K562 (cell line): ENCODE data around the gene GLRX2. TPM values are rescaled to one million over a fixed set of nuclear protein-coding genes. Genes with fewer than 3 reads are reported as not detected.

Experiments used
- ELF1 ChIP-seq: fragments of 200-800 bp; sonication (Bioruptor generic); IDR thresholded peaks from 2 replicates; pipeline ENCODE4 v1.6.1; 2016; ENCODE audit warnings: missing genetic modification characterization, missing compliant biosample characterization
- POLR2AphosphoS2 ChIP-seq: IDR thresholded peaks from 2 replicates; pipeline ENCODE4 v1.6.1; 2012; ENCODE audit warnings: low read length, improper control_type of control experiment
- SNIP1 ChIP-seq: fragments of 450-650 bp; IDR thresholded peaks from 2 replicates; pipeline ENCODE4 v1.7.1; 2017; ENCODE audit warnings: low read depth, mild to moderate bottlenecking
- ZBTB7A ChIP-seq: IDR thresholded peaks from 2 replicates; pipeline ENCODE4 v1.6.1; 2011; ENCODE audit warnings: low read depth, mild to moderate bottlenecking, low read length, moderate library complexity, borderline replicate concordance; ENCODE audit not compliant: control insufficient read depth
- ZNF133 ChIP-seq: fragments of 250-450 bp; sonication (Bioruptor Pico); IDR thresholded peaks from 2 replicates; pipeline ENCODE4 v1.4.0; 2020; ENCODE audit warnings: mild to moderate bottlenecking
- ZNF165 ChIP-seq: fragments of 250-450 bp; sonication (Bioruptor Pico); IDR thresholded peaks from 2 replicates; pipeline ENCODE4 v1.4.0; 2020; ENCODE audit warnings: borderline replicate concordance
- ZNF696 ChIP-seq: fragments of 250-450 bp; sonication (Bioruptor Pico); conservative IDR thresholded peaks from 2 replicates; pipeline ENCODE4 v1.4.0; 2020; ENCODE audit warnings: mild to moderate bottlenecking, moderate library complexity
- ZNF77 ChIP-seq: fragments of 250-450 bp; sonication (Bioruptor Pico); IDR thresholded peaks from 2 replicates; pipeline ENCODE4 v1.5.0; 2020
- polyA plus RNA-seq, 8 experiments: library from polyadenylated mRNA; depleted of rRNA in 4 of 8; stranded (reverse) in 5 of 8; unstranded in 3 of 8; fragments of >200 nt; fragmentation: Nextera tagmentation in 2 of 8; fragmentation: Illumina TruSeq in 1 of 8; extraction: Ambion mirVana in 2 of 8; extraction: Trizol in 1 of 8; gene quantifications; 2 replicates each; pipeline versions ENCODE4 v1.2.1 to v1.2.3, GENCODE V29; 2011 to 2014; ENCODE audit warnings: inconsistent platforms in 1 of 8, missing spikeins in 1 of 8
- total RNA-seq, 7 experiments: library from RNA; depleted of rRNA in 6 of 7; stranded (reverse); fragments of >200 nt in 6 of 7; fragmentation: Illumina TruSeq in 2 of 7; extraction: Trizol in 2 of 7; gene quantifications; 2 replicates each; pipeline versions ENCODE4 v1.2.1 to v1.2.3, GENCODE V29; 2011 to 2021; ENCODE audit warnings: low replicate concordance in 1 of 7
- TF ChIP-seq, protein P1 (sequence below): fragments of 200-800 bp; sonication (Bioruptor generic); IDR thresholded peaks from 2 replicates; pipeline ENCODE4 v1.6.1; 2017; ENCODE audit warnings: missing genetic modification characterization, missing compliant biosample characterization
- TF ChIP-seq, protein P2 (sequence below): sonication (generic); formaldehyde crosslinking; IDR thresholded peaks from 2 replicates; pipeline ENCODE4 v1.8.0; 2022; ENCODE audit warnings: mild to moderate bottlenecking, missing genetic modification reagents
- TF ChIP-seq, protein P3 (sequence below): IDR thresholded peaks from 3 replicates; pipeline ENCODE4 v1.6.1; 2011; ENCODE audit warnings: borderline replicate concordance, mild to moderate bottlenecking; ENCODE audit not compliant: insufficient read length, insufficient read depth
- TF ChIP-seq, protein P4 (sequence below): fragments of 250-450 bp; sonication (Bioruptor Pico); IDR thresholded peaks from 2 replicates; pipeline ENCODE4 v1.5.0; 2021; ENCODE audit warnings: mild to moderate bottlenecking, borderline replicate concordance
- TF ChIP-seq, protein P5 (sequence below): sonication (generic); formaldehyde crosslinking; IDR thresholded peaks from 2 replicates; pipeline ENCODE4 v1.8.1; 2023; ENCODE audit warnings: mild to moderate bottlenecking, missing genetic modification reagents
- TF ChIP-seq, protein P6 (sequence below): fragments of 250-450 bp; sonication (Bioruptor Pico); IDR thresholded peaks from 2 replicates; pipeline ENCODE4 v1.9.0; 2021; ENCODE audit warnings: mild to moderate bottlenecking, inconsistent platforms

Gene GLRX2
- total and polyA plus RNA-seq, 9 of the 15 experiments (the other 6 are each of a cell fraction or from before 2014, with no cell fraction given), result 13.3 to 82.6 (median 55.1) TPM

DNA sequence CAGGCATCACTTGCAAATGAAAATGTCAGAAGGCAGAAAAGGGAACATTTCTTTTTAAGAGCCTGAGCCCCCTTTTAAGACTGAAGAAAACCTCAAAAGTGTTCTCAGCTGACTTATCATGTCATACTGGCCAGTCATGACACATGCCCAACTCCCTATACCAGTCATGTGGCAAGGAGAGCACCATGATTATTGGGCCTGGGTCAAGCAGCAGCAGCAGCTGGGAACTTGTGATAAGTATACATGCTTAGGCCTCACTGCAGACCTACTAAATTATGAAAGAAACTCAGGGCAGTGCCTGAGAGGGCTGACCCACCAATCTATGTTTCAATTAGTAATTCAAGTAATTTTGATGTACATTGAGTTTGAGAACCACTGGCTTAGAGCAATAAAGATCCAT, 37.2 kb downstream of the GLRX2 start (continued):
- TF ChIP-seq, protein P1, sequence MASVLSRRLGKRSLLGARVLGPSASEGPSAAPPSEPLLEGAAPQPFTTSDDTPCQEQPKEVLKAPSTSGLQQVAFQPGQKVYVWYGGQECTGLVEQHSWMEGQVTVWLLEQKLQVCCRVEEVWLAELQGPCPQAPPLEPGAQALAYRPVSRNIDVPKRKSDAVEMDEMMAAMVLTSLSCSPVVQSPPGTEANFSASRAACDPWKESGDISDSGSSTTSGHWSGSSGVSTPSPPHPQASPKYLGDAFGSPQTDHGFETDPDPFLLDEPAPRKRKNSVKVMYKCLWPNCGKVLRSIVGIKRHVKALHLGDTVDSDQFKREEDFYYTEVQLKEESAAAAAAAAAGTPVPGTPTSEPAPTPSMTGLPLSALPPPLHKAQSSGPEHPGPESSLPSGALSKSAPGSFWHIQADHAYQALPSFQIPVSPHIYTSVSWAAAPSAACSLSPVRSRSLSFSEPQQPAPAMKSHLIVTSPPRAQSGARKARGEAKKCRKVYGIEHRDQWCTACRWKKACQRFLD, result 0 out of 2 replicates have a peak, but pooled peaks have one; percentile 47
- TF ChIP-seq, protein P2, sequence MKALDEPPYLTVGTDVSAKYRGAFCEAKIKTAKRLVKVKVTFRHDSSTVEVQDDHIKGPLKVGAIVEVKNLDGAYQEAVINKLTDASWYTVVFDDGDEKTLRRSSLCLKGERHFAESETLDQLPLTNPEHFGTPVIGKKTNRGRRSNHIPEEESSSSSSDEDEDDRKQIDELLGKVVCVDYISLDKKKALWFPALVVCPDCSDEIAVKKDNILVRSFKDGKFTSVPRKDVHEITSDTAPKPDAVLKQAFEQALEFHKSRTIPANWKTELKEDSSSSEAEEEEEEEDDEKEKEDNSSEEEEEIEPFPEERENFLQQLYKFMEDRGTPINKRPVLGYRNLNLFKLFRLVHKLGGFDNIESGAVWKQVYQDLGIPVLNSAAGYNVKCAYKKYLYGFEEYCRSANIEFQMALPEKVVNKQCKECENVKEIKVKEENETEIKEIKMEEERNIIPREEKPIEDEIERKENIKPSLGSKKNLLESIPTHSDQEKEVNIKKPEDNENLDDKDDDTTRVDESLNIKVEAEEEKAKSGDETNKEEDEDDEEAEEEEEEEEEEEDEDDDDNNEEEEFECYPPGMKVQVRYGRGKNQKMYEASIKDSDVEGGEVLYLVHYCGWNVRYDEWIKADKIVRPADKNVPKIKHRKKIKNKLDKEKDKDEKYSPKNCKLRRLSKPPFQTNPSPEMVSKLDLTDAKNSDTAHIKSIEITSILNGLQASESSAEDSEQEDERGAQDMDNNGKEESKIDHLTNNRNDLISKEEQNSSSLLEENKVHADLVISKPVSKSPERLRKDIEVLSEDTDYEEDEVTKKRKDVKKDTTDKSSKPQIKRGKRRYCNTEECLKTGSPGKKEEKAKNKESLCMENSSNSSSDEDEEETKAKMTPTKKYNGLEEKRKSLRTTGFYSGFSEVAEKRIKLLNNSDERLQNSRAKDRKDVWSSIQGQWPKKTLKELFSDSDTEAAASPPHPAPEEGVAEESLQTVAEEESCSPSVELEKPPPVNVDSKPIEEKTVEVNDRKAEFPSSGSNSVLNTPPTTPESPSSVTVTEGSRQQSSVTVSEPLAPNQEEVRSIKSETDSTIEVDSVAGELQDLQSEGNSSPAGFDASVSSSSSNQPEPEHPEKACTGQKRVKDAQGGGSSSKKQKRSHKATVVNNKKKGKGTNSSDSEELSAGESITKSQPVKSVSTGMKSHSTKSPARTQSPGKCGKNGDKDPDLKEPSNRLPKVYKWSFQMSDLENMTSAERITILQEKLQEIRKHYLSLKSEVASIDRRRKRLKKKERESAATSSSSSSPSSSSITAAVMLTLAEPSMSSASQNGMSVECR, result no peak
- no peak for TF ChIP-seq ZNF165
- TF ChIP-seq POLR2AphosphoS2, result no peak
- no peak for TF ChIP-seq ELF1 (tag)
- no peak for TF ChIP-seq ZNF77 (CRISPR knock-in tag)
- TF ChIP-seq, protein P3, sequence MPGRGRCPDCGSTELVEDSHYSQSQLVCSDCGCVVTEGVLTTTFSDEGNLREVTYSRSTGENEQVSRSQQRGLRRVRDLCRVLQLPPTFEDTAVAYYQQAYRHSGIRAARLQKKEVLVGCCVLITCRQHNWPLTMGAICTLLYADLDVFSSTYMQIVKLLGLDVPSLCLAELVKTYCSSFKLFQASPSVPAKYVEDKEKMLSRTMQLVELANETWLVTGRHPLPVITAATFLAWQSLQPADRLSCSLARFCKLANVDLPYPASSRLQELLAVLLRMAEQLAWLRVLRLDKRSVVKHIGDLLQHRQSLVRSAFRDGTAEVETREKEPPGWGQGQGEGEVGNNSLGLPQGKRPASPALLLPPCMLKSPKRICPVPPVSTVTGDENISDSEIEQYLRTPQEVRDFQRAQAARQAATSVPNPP, result no peak
- TF ChIP-seq, protein P4, sequence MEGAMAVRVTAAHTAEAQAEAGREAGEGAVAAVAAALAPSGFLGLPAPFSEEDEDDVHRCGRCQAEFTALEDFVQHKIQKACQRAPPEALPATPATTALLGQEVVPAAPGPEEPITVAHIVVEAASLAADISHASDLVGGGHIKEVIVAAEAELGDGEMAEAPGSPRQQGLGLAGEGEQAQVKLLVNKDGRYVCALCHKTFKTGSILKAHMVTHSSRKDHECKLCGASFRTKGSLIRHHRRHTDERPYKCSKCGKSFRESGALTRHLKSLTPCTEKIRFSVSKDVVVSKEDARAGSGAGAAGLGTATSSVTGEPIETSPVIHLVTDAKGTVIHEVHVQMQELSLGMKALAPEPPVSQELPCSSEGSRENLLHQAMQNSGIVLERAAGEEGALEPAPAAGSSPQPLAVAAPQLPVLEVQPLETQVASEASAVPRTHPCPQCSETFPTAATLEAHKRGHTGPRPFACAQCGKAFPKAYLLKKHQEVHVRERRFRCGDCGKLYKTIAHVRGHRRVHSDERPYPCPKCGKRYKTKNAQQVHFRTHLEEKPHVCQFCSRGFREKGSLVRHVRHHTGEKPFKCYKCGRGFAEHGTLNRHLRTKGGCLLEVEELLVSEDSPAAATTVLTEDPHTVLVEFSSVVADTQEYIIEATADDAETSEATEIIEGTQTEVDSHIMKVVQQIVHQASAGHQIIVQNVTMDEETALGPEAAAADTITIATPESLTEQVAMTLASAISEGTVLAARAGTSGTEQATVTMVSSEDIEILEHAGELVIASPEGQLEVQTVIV (CRISPR knock-in tag), result no peak
- TF ChIP-seq, protein P5, sequence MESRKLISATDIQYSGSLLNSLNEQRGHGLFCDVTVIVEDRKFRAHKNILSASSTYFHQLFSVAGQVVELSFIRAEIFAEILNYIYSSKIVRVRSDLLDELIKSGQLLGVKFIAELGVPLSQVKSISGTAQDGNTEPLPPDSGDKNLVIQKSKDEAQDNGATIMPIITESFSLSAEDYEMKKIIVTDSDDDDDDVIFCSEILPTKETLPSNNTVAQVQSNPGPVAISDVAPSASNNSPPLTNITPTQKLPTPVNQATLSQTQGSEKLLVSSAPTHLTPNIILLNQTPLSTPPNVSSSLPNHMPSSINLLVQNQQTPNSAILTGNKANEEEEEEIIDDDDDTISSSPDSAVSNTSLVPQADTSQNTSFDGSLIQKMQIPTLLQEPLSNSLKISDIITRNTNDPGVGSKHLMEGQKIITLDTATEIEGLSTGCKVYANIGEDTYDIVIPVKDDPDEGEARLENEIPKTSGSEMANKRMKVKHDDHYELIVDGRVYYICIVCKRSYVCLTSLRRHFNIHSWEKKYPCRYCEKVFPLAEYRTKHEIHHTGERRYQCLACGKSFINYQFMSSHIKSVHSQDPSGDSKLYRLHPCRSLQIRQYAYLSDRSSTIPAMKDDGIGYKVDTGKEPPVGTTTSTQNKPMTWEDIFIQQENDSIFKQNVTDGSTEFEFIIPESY (CRISPR knock-in tag), result no peak
- TF ChIP-seq ZNF133 (CRISPR knock-in tag), result no peak
- no peak for TF ChIP-seq ZNF696 (CRISPR knock-in tag)
- TF ChIP-seq SNIP1, result no peak
- TF ChIP-seq ZBTB7A, result no peak
- TF ChIP-seq, protein P6, sequence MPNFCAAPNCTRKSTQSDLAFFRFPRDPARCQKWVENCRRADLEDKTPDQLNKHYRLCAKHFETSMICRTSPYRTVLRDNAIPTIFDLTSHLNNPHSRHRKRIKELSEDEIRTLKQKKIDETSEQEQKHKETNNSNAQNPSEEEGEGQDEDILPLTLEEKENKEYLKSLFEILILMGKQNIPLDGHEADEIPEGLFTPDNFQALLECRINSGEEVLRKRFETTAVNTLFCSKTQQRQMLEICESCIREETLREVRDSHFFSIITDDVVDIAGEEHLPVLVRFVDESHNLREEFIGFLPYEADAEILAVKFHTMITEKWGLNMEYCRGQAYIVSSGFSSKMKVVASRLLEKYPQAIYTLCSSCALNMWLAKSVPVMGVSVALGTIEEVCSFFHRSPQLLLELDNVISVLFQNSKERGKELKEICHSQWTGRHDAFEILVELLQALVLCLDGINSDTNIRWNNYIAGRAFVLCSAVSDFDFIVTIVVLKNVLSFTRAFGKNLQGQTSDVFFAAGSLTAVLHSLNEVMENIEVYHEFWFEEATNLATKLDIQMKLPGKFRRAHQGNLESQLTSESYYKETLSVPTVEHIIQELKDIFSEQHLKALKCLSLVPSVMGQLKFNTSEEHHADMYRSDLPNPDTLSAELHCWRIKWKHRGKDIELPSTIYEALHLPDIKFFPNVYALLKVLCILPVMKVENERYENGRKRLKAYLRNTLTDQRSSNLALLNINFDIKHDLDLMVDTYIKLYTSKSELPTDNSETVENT (CRISPR knock-in tag), result no peak
